OCI-LY3 (cell line): ENCODE measurements around the gene VPS8.

Source experiments
- EZH2phosphoT487 ChIP-seq: fragments of 200-600 bp; shearing (Covaris generic); IDR thresholded peaks from 2 replicates; pipeline ENCODE4 v1.6.1; 2018; ENCODE audit warnings: antibody characterized with exemption, mixed run types, low read depth
- TF ChIP-seq, protein P1 (sequence below): fragments of 200-600, 300-600 bp; sonication (generic); IDR thresholded peaks from 2 replicates; pipeline ENCODE4 v1.5.1; 2014; ENCODE audit warnings: antibody characterized with exemption, low read length, low read depth

DNA sequence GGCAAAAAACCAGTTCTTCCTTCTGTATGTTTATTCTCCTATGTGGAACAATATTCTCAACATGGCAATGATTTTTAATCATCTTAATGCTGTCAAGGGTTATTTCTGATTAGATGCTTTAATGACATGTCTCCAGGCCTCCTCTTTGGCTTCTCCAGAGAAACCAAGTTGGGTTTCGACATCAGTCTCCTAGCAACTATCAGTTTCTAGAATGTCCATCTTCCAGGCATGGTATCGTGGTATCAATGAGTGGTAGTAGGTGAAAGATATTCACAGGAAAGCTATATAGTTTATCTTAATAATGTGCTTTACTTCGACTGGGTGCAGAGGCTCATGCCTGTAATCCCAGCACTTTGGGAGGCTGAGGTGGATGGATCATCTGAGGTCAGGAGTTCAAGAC, 212.4 kb downstream of the VPS8 start:
- TF ChIP-seq, protein P1, sequence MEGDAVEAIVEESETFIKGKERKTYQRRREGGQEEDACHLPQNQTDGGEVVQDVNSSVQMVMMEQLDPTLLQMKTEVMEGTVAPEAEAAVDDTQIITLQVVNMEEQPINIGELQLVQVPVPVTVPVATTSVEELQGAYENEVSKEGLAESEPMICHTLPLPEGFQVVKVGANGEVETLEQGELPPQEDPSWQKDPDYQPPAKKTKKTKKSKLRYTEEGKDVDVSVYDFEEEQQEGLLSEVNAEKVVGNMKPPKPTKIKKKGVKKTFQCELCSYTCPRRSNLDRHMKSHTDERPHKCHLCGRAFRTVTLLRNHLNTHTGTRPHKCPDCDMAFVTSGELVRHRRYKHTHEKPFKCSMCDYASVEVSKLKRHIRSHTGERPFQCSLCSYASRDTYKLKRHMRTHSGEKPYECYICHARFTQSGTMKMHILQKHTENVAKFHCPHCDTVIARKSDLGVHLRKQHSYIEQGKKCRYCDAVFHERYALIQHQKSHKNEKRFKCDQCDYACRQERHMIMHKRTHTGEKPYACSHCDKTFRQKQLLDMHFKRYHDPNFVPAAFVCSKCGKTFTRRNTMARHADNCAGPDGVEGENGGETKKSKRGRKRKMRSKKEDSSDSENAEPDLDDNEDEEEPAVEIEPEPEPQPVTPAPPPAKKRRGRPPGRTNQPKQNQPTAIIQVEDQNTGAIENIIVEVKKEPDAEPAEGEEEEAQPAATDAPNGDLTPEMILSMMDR: no peak
- no peak for TF ChIP-seq EZH2phosphoT487
